Colonic mucosa (tissue), 4 donors: ENCODE measurements around the gene SPARC. TPM values are rescaled to one million over a fixed set of nuclear protein-coding genes. Genes with fewer than 3 reads are reported as not detected.
"Not testable (repeated sequence)": the region's sequence is repeated elsewhere in the genome, so short reads cannot be mapped to it uniquely, and the experiment has no call there.

Experiments
- DNase-seq: peaks from one replicate; pipeline ENCODE4 v3.0.0-alpha.2; 2020
- H3K27ac ChIP-seq: fragments of 200-600 bp; one replicate; pipeline ENCODE4 v1.8.0; 2021
- H3K27me3 ChIP-seq: fragments of 200-600 bp; one replicate; pipeline ENCODE4 v1.8.0; 2021
- H3K36me3 ChIP-seq: fragments of 200-600 bp; one replicate; pipeline ENCODE4 v1.8.0; 2021
- H3K4me1 ChIP-seq: fragments of 200-600 bp; one replicate; pipeline ENCODE4 v1.8.0; 2021; ENCODE audit warnings: mild to moderate bottlenecking
- H3K4me3 ChIP-seq: fragments of 200-600 bp; one replicate; pipeline ENCODE4 v1.8.0; 2021
- H3K9ac ChIP-seq, 2 donors: one replicate each; pipeline ENCODE4 v1.7.0; 2013; ENCODE audit warnings: control low read depth in 2 of 2, low read depth in 2 of 2, low read length in 2 of 2
- H3K9me3 ChIP-seq: fragments of 200-600 bp; one replicate; pipeline ENCODE4 v1.8.0; 2021
- intact Hi-C: fragments of 100-400 bp; cut with DNase I; formaldehyde crosslinking; loops from one replicate; pipeline ENCODE4 v1.14.1; 2022
- total RNA-seq, 2 donors: library from RNA; stranded (reverse); fragmentation: NEBNext Ultra II Directional in 1 of 2; extraction: Animal tissue kit (Norgen Biotek cat#: 25700) in 1 of 2; gene quantifications; one replicate each; pipeline ENCODE4 v1.2.1, GENCODE V29; 2021
- TF ChIP-seq, protein P1 (sequence below): fragments of 200-600 bp; IDR thresholded peaks from one replicate; pipeline ENCODE4 v1.8.0; 2022; ENCODE audit warnings: antibody characterized with exemption, mild to moderate bottlenecking
- donor health status: healthy.
- donor health status: DM: no; HTN: no; CAD: no.
- donor health status: DM: no; HTN: no; CAD: no.

The SPARC gene, protein sequence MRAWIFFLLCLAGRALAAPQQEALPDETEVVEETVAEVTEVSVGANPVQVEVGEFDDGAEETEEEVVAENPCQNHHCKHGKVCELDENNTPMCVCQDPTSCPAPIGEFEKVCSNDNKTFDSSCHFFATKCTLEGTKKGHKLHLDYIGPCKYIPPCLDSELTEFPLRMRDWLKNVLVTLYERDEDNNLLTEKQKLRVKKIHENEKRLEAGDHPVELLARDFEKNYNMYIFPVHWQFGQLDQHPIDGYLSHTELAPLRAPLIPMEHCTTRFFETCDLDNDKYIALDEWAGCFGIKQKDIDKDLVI
- 100 to 1,000 TPM; 107 to 258 TPM for total RNA-seq

DNA sequence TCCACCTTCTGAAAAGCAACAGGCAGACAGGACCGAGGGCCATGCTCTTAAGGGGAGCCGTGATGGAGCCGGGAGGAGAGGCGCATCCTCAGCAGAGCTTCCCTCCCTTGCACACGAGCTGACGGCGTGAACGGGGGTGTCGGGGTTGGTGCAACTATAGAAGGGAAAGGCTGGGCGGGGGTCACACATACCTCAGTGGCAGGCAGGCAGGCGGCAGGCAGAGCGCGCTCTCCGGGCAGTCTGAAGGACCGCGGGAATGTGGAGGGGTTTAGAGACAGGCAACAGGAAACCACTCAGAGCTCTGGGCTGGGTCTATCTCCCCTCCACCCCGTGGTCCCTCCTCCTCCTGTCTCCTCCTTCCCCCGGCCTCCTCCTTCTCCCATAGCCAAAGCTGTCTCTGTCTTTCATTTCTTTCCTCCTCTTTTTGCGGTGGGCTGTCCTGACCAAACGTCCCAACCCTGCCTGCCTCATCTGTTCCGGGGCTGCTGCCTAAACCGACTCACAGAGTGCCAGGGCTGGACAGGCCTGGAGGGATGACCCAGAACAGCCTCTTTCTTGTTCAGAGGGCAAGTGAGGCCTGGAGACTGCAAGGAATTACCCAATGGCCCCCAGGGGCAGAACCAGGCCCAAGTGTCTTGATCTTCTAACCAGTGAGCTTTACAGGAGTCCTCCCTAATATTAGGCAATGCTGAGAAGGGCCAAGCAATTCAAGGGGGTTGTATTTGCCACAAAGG lies at the start of gene SPARC:
TSS of gene SPARC (minus strand) at position 242 of the 734 bp plus-strand sequence. CDS start 10,727 bp downstream, outside the sequence.
- intact Hi-C loops = no loop called here
- Histone ChIP-seq H3K27ac (peak within 1 kb of the TSS; percentile 74), H3K9me3 (no peaks in the 10 kb centered on the region), H3K27me3 (no peaks in the 10 kb centered on the region), H3K9ac (peak within 1 kb of the TSS; percentile 54 to 80), H3K4me3 (peak within 1 kb of the TSS; percentile 35), H3K4me1 (no peaks in the 10 kb centered on the region), H3K36me3 (no peaks in the 10 kb centered on the region)
- TF ChIP-seq, protein P1, sequence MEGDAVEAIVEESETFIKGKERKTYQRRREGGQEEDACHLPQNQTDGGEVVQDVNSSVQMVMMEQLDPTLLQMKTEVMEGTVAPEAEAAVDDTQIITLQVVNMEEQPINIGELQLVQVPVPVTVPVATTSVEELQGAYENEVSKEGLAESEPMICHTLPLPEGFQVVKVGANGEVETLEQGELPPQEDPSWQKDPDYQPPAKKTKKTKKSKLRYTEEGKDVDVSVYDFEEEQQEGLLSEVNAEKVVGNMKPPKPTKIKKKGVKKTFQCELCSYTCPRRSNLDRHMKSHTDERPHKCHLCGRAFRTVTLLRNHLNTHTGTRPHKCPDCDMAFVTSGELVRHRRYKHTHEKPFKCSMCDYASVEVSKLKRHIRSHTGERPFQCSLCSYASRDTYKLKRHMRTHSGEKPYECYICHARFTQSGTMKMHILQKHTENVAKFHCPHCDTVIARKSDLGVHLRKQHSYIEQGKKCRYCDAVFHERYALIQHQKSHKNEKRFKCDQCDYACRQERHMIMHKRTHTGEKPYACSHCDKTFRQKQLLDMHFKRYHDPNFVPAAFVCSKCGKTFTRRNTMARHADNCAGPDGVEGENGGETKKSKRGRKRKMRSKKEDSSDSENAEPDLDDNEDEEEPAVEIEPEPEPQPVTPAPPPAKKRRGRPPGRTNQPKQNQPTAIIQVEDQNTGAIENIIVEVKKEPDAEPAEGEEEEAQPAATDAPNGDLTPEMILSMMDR = no peak
- DNase-seq = peak; percentile 58

DNA sequence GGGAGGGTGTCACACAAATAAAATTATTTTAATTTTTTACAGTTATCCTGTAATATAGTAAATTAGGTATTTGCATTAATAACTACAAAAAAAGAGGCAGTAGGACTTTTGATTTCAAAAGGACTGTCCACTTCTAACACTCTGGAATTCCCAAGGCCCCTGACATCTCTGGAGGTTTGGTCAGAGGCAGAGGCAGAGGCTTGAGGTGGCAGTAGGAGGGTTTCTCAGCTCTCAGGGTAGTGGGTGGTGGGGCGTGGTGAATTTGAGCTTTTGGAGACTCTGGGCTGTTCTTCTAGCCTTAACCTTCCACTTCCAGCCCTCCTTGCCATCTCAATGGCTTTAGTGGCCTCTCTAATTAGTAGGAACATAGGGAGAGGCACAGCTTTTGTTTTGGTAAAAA lies 48.9 kb upstream of the SPARC start:
- no peak overlapping the region for H3K4me3 ChIP-seq
- TF ChIP-seq, protein P1 = no peak
- DNase-seq = no peak
- no peaks in the 10 kb centered on the region for H3K4me1 ChIP-seq
- H3K9ac ChIP-seq = no peak overlapping the region
- no peak overlapping the region for H3K27ac ChIP-seq
- no peaks in the 10 kb centered on the region for H3K36me3 ChIP-seq
- no peaks in the 10 kb centered on the region for H3K27me3 ChIP-seq
- intact Hi-C loops = no loop called here
- no peaks in the 10 kb centered on the region for H3K9me3 ChIP-seq

DNA sequence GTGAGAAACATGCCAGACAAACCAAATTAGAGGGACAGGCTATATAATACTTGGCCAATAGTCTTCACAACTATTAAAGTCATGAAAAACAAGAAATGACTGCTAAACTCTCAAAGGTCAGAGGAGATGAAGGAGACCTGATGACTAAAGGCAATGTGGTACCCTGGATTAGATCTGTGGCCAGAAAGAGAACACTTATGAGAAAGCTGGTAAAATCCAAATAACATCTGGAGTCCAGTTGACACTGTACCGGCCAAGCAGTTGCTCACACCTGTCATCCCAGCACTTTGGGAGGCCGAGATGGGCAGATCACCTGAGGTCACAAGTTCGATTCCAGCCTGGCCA lies 47.3 kb upstream of the SPARC start:
- Histone ChIP-seq H3K9me3 (no peaks in the 10 kb centered on the region), H3K27ac (no peak overlapping the region), H3K27me3 (no peaks in the 10 kb centered on the region), H3K9ac (no peak overlapping the region), H3K36me3 (no peaks in the 10 kb centered on the region), H3K4me1 (no peaks in the 10 kb centered on the region), H3K4me3 (no peak overlapping the region)
- DNase-seq = no peak
- intact Hi-C loops = no loop called here
- TF ChIP-seq, protein P1 = no peak

DNA sequence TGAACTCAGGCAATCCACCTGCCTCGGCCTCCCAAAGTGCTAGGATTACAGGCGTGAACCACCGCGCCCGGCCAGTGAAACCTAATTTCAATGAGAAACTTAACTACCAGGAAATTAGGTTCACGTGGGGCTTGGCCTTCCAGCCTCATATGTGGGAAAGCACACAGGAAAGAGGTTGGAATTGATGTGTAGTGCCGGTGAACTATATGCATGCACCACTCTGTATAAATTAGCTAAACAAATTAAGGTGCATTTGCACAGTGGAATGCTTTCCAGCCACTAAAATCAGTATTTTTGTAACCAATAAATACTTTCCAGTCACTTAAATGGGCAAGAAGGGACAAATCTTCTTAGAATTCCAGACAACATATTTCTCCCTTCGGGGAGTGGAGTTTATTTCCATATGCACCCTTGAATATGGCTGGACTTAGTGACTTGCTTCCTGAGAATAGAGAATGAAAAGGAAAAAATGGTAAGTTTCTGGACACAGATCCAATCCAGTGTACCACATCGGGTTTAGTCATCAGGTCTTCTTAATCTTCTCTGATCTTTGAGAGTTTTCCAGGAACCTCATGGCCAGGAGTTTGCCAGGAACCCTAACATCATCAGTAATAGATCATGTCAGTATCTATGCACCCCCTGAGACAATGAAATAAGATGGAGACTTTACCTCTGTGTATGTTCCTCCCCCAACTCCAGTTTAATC lies 46.8 kb upstream of the SPARC start:
- no peaks in the 10 kb centered on the region for H3K36me3 ChIP-seq
- intact Hi-C loops = no loop called here
- TF ChIP-seq, protein P1 = no peak
- H3K9ac ChIP-seq = no peak overlapping the region
- no peaks in the 10 kb centered on the region for H3K4me1 ChIP-seq
- no peak overlapping the region for H3K27ac ChIP-seq
- no peak overlapping the region for H3K4me3 ChIP-seq
- H3K27me3 ChIP-seq = no peaks in the 10 kb centered on the region
- DNase-seq = no peak
- H3K9me3 ChIP-seq = no peaks in the 10 kb centered on the region

DNA sequence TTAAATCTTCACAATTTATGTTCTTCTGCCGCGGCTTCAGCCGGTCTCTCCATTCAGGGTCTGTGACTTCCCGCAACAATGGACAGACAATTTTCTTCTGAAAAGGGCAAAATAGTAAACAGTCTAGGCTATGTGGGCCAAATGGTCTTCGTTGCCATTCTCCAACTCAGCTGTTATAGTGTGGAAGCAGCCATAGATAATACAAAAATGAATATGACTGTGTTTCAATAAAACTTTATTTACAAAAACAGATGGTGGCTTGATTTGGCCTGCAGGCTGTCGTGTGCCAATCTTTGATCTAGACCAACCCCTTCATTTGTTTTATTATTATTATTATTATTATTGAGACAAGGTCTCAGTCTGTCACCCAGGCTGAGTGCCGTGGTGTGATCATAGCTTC lies 43.7 kb upstream of the SPARC start:
- no peak for DNase-seq

DNA sequence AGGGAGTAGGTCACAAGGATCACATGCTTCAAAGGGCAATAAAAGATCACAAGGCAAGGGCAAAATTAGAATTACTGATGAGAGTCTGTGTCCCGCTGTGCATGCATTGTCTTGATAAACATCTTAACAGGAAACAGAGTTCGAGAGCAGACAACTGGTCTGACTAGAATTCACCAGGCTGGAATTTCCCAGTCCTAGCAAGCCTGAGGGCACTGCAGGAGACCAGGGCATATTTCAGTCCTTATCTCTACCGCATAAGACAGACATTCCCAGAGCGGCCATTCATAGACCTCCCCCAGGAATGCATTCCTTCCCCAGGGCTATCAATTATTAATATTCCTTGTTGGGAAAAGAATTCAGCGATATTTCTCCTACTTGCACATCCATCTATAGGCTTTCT lies 42.9 kb upstream of the SPARC start:
- H3K27me3 ChIP-seq, intact Hi-C loops, H3K27ac ChIP-seq, H3K9ac ChIP-seq, H3K36me3 ChIP-seq, H3K4me3 ChIP-seq, H3K4me1 ChIP-seq, DNase-seq, H3K9me3 ChIP-seq: not testable (repeated sequence)

More for the DNA sequence above, 43.7 kb upstream of the SPARC start:
- H3K9me3 ChIP-seq = no peaks in the 10 kb centered on the region
- H3K27ac ChIP-seq = no peak overlapping the region
- H3K4me3 ChIP-seq = no peak overlapping the region
- intact Hi-C loops = no loop called here
- no peaks in the 10 kb centered on the region for H3K4me1 ChIP-seq
- H3K27me3 ChIP-seq = no peaks in the 10 kb centered on the region
- no peak overlapping the region for H3K9ac ChIP-seq
- H3K36me3 ChIP-seq = no peaks in the 10 kb centered on the region
- TF ChIP-seq, protein P1 = no peak
